Effector memory CD4-positive, alpha-beta T cell (primary cell): ENCODE measurements around the gene DGKA.
"Not testable (repeated sequence)": the region's sequence is repeated elsewhere in the genome, so short reads cannot be mapped to it uniquely, and the experiment has no call there.

Experiments
- DNase-seq, 3 donors: peaks; one replicate each; pipeline ENCODE4 v3.0.0-alpha.2; 2020
- H3K27ac ChIP-seq: 2 replicates; pipeline ENCODE4 v1.7.0; 2013; ENCODE audit warnings: mild to moderate bottlenecking, low read length, moderate library complexity; ENCODE audit not compliant: insufficient read depth, poor library complexity, severe bottlenecking
- H3K27me3 ChIP-seq: replicated peaks from 2 replicates; pipeline ENCODE4 v1.7.0; 2013; ENCODE audit warnings: mild to moderate bottlenecking, low read length; ENCODE audit not compliant: insufficient read depth, control insufficient read depth, poor library complexity, severe bottlenecking
- H3K36me3 ChIP-seq: 2 replicates; pipeline ENCODE4 v1.7.0; 2013; ENCODE audit warnings: mild to moderate bottlenecking, low read length, moderate library complexity; ENCODE audit not compliant: control insufficient read depth, insufficient read depth
- H3K4me1 ChIP-seq: 2 replicates; pipeline ENCODE4 v1.7.0; 2013; ENCODE audit warnings: low read length, mild to moderate bottlenecking; ENCODE audit not compliant: control insufficient read depth, insufficient read depth, poor library complexity, severe bottlenecking
- H3K4me3 ChIP-seq: 2 replicates; pipeline ENCODE4 v1.7.0; 2013; ENCODE audit warnings: low read length, low read depth, mild to moderate bottlenecking; ENCODE audit not compliant: insufficient read depth, poor library complexity, severe bottlenecking
- H3K9me3 ChIP-seq: 2 replicates; pipeline ENCODE4 v1.7.0; 2013; ENCODE audit warnings: mild to moderate bottlenecking, low read length, moderate library complexity; ENCODE audit not compliant: control insufficient read depth

DGKA gene

GRCh38 chr12:55995366-55995765 lies 64.4 kb downstream of the DGKA start:
- H3K36me3 ChIP-seq = peaks cover 36% of the 10 kb centered on the region
- peaks cover 6% of the 10 kb centered on the region for H3K4me1 ChIP-seq
- no peaks in the 10 kb centered on the region for H3K9me3 ChIP-seq
- H3K27me3 ChIP-seq = no peaks in the 10 kb centered on the region
- DNase-seq = no peak
- no peak overlapping the region for H3K27ac ChIP-seq
- H3K4me3 ChIP-seq = no peak overlapping the region

- DNase-seq = peak; percentile 32 to 54 (median 35)
- Histone ChIP-seq H3K9me3 (no peaks in the 10 kb centered on the region), H3K4me1 (peaks cover 6% of the 10 kb centered on the region), H3K27me3 (no peaks in the 10 kb centered on the region), H3K27ac (no peak overlapping the region), H3K36me3 (peaks cover 27% of the 10 kb centered on the region), H3K4me3 (no peak overlapping the region)
These were observed 65.3 kb downstream of the DGKA start for GRCh38 chr12:55996201-55996714.

GRCh38 chr12:55996715-55997534 lies 66.0 kb downstream of the DGKA start, which contains the start of gene SUOX:
SUOX (plus strand) TSS chr12:55997276; CDS start chr12:56002222, 4,946 bp downstream.
- Histone ChIP-seq H3K9me3 (no peaks in the 10 kb centered on the region), H3K27me3 (no peaks in the 10 kb centered on the region), H3K36me3 (peaks cover 23% of the 10 kb centered on the region), H3K4me1 (peaks cover 6% of the 10 kb centered on the region), H3K4me3 (no peak within 1 kb of the TSS), H3K27ac (no peak within 1 kb of the TSS)
- peak in 1 of 3 donors; percentile 9 for DNase-seq

- Histone ChIP-seq H3K27ac (no peak overlapping the region), H3K36me3 (peaks cover 17% of the 10 kb centered on the region), H3K9me3 (no peaks in the 10 kb centered on the region), H3K27me3 (no peaks in the 10 kb centered on the region), H3K4me1 (peaks cover 6% of the 10 kb centered on the region), H3K4me3 (no peak overlapping the region)
- DNase-seq = no peak
These were observed 66.5 kb downstream of the DGKA start for GRCh38 chr12:55997535-55997859.

GRCh38 chr12:55999522-55999921 lies 68.6 kb downstream of the DGKA start:
- H3K4me3 ChIP-seq, H3K36me3 ChIP-seq, H3K27me3 ChIP-seq, H3K27ac ChIP-seq, DNase-seq, H3K4me1 ChIP-seq, H3K9me3 ChIP-seq: not testable (repeated sequence)

- not testable (repeated sequence) for H3K4me1 ChIP-seq, H3K36me3 ChIP-seq, DNase-seq, H3K27ac ChIP-seq, H3K27me3 ChIP-seq, H3K9me3 ChIP-seq, H3K4me3 ChIP-seq
These were observed 69.1 kb downstream of the DGKA start for GRCh38 chr12:55999999-56000540.

- no peak overlapping the region for H3K4me3 ChIP-seq
- no peaks in the 10 kb centered on the region for H3K27me3 ChIP-seq
- no peak for DNase-seq
- peaks cover 5% of the 10 kb centered on the region for H3K4me1 ChIP-seq
- H3K9me3 ChIP-seq = no peaks in the 10 kb centered on the region
- H3K36me3 ChIP-seq = no peaks in the 10 kb centered on the region
- no peak overlapping the region for H3K27ac ChIP-seq
These were observed 70.6 kb downstream of the DGKA start for GRCh38 chr12:56001487-56002100.

GRCh38 chr12:56003376-56003775 lies 72.4 kb downstream of the DGKA start:
- not testable (repeated sequence) for H3K9me3 ChIP-seq, DNase-seq, H3K27ac ChIP-seq, H3K36me3 ChIP-seq, H3K4me3 ChIP-seq, H3K4me1 ChIP-seq, H3K27me3 ChIP-seq
